Right lung (tissue), 10 donors: ENCODE data around the gene MOB3C. TPM values are rescaled to one million over a fixed set of nuclear protein-coding genes. Genes with fewer than 3 reads are reported as not detected.
"Not testable (repeated sequence)": the region's sequence is repeated elsewhere in the genome, so short reads cannot be mapped to it uniquely, and the experiment has no call there.

Experiments
- DNase-seq, 2 donors: peaks; one replicate each; pipeline ENCODE4 v3.0.0-alpha.2; 2013
- long read RNA-seq, 8 donors: transcript quantifications; one replicate each; lab custom pipeline, GENCODE V29; 2026
- polyA plus RNA-seq, 5 donors: library from polyadenylated mRNA; unstranded; fragments of 120-200 nt; gene quantifications; one replicate each; pipeline versions ENCODE4 v1.2.1 to v1.2.3, GENCODE V29; 2013; ENCODE audit warnings: inconsistent platforms in 1 of 5, low replicate concordance in 1 of 5; ENCODE audit not compliant: insufficient read length in 5 of 5, insufficient read depth in 1 of 5

The MOB3C gene
- polyA plus RNA-seq: 10 to 100 TPM; 16.9 to 21.2 (median 18.1) TPM
- long read RNA-seq, donor 1, full-length matches to known transcripts: 6 of 6 reads
- long read RNA-seq, donor 1, partial matches to known transcripts: 0 of 6 reads
- long read RNA-seq, donor 1, other reads (novel, unspliced or antisense): 0 of 6 reads
- long read RNA-seq, donor 2, partial matches to known transcripts: 0 of 2 reads
- long read RNA-seq, donor 2, other reads (novel, unspliced or antisense): 0 of 2 reads
- long read RNA-seq, donor 3, partial matches to known transcripts: 24 of 27 reads
- long read RNA-seq, donor 3, other reads (novel, unspliced or antisense): 0 of 27 reads
- long read RNA-seq, donor 4, partial matches to known transcripts: 0 of 2 reads
- long read RNA-seq, donor 4, other reads (novel, unspliced or antisense): 0 of 2 reads
- long read RNA-seq, donor 5, full-length matches to known transcripts: 10 of 10 reads
- long read RNA-seq, donor 5, partial matches to known transcripts: 0 of 10 reads
- long read RNA-seq, donor 5, other reads (novel, unspliced or antisense): 0 of 10 reads
- long read RNA-seq, donor 6, full-length matches to known transcripts: 12 of 12 reads
- long read RNA-seq, donor 6, partial matches to known transcripts: 0 of 12 reads
- long read RNA-seq, donor 6, other reads (novel, unspliced or antisense): 0 of 12 reads
- long read RNA-seq, donor 7, full-length matches to known transcripts: 8 of 8 reads
- long read RNA-seq, donor 7, partial matches to known transcripts: 0 of 8 reads
- long read RNA-seq, donor 7, other reads (novel, unspliced or antisense): 0 of 8 reads
- long read RNA-seq, donor 8, partial matches to known transcripts: 18 of 20 reads
- long read RNA-seq, donor 8, other reads (novel, unspliced or antisense): 0 of 20 reads

DNA sequence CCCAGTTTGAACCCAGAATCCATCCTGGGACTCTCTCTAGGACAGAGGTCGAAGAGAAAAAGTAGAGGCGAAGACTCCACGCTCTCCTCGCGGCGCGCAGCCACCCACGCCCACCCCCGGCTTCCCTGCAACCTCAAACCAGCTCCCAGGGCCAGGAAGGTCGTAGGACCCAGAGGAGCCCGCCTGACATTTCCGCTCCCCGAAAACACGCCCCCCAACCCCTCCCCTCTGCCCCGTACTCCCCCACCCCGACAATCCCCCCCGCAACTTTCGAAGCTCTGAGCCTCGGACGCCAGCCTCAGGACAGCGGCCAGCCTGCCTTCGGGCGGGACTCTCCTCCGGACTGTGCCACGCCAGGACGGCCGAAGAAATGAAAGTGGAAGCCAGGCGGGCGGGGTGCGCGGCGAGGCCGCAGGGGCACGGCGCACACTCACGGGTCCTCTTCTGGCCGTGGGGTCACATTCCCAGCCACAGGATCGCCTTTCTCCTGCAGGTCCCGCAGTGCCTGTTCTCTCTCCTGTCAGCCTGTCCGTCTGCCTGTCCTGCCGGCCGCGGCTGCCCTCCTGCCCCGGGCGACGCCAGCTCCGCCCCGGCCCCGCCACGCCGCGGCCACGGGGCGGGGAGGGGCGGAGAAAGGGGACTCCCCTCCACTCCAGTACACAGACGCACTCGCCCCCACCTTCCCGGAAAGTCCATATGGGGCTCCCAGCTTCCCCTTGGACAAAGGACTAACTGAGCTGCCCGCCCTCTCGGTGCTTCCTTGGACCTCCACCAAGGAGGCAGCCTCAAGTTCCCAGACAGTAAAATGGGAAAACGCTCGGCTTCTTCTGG lies at the start of gene MOB3C:
TSS of gene MOB3C (minus strand) at position 535 of the 831 bp plus-strand sequence. CDS start 3,490 bp downstream, outside the sequence.
- DNase-seq: peak; percentile 71 to 76

GRCh38 chr1:46665983-46666382 lies 49.4 kb upstream of the MOB3C start:
- no peak for DNase-seq

DNA sequence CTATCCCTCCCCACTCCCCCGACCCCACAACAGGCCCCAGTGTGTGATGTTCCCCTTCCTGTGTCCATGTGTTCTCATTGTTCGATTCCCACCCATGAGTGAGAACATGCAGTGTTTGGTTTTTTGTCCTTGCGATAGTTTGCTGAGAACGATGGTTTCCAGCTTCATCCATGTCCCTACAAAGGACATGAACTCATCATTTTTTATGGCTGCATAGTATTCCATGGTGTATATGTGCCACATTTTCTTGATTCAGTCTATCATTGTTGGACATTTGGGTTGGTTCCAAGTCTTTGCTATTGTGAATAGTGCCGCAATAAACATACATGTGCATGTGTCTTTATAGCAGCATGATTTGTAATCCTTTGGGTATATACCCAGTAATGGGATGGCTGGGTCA lies 46.3 kb upstream of the MOB3C start:
- not testable (repeated sequence) for DNase-seq

DNA sequence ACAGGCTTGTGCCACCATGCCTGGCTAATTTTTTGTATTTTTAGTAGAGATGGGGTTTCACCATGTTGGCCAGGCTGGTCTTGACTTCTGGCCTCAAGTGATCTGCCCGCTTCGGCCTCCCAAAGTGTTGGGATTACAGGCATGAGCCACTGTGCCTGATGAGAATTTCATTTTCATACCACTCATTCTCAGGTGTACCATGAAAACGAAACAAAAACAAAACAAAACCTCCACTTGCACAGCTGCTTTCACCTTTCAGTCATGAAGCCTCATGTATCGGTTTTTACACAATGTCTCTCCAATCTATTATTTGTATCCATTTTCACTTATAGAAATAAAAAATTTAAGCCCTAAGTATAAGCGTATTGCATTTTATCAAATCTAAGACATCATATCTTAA lies 43.5 kb upstream of the MOB3C start:
- DNase-seq: not testable (repeated sequence)

DNA sequence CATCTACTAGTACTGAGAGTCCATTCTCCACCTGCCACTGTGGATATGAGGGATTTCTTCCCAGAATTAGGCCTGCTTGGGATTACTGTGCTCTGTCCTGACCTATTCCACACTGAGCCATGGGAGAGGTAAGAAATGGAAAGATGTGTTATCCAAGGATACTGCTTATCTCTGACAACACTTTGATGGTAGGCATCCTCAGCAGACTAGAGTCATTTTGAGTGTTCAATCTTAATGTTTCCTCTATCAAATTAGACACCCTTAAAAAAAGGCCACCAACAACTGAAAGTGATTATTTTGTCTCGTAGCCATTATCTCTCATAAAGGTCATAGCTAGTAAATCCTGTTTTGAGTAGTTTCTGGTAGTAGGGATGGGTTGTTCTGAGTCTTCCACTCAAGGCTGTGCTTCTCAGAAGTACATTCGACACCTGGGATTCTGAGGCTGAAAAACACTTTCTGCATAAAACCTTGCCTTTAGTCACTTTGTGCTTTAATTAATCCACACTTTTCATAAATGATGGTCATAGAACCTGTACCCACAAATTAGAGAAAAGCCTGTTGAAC lies 42.8 kb upstream of the MOB3C start:
- no peak for DNase-seq

DNA sequence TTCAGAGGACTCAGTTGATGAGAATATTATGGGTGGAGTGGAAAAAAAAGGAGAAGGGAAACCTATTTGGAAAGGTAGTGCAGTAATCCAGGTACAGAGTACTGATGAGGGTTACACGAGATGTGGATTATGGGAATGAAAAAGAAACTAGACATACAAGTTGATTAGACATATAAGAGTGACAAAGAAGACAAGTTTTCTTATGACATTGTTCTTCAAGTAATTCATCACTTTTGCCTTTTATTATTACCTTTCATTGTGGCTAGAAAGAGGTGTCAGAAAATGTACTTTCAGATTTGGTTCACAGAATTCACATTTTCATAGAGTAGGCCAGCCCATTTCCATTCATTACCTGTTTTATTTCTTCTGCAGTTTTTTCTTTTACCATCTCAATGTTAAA lies 41.2 kb upstream of the MOB3C start:
- no peak for DNase-seq

- DNase-seq: no peak
These were observed 40.0 kb upstream of the MOB3C start for GRCh38 chr1:46656643-46657042.

DNA sequence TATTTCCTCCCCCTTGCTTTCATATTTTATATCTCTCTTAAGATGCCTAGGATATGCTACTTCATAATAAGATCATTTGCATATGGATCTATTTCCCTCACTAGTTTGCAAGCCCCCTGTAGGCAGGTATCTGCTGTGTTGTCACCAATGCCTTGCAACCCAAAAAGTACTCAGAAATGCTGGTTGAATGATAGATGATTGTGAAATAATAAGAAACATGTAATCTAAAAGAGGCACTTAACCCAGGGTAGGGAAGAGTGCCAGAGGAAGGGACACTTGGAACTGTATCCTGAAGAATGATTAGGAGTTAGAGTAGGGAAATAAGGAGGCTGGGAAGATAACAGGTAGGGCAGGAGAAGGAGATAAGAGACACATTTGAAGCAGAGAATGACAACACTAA lies 39.2 kb upstream of the MOB3C start:
- no peak for DNase-seq

GRCh38 chr1:46654698-46655097 lies 38.1 kb upstream of the MOB3C start:
- not testable (repeated sequence) for DNase-seq

- no peak for DNase-seq
These were observed 37.4 kb upstream of the MOB3C start for GRCh38 chr1:46654012-46654411.

DNA sequence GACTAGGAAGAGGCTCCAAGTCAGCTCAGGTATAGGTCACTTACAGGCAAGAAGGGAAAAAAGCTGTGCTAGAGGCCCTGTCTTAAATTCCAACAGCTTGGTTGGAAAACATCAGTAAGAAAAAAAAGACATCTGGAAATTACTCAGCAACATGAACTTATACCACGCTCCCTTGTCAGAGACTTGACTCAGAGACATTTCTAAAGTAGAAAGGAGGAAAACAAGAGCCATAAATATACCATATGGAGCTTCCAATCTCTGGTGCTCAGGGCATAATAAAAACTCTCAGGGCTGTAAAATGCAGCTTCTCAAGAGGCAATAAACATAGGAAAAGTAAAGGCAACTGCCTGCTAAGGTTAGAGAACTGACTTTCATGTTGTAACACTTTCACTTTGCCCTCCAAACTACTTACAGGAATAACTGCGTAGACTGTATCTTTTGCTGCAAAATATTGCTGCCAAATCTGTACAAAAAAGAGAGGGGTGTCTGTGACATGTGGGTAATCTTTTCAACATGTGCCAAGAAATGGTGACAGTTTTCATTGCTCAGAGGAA lies 36.9 kb upstream of the MOB3C start:
- no peak for DNase-seq

- DNase-seq: no peak
These were observed 35.9 kb upstream of the MOB3C start for GRCh38 chr1:46652321-46653100.

GRCh38 chr1:46651152-46651551 lies 34.5 kb upstream of the MOB3C start:
- not testable (repeated sequence) for DNase-seq

- DNase-seq: no peak
These were observed 33.9 kb upstream of the MOB3C start for GRCh38 chr1:46650491-46650890.

DNA sequence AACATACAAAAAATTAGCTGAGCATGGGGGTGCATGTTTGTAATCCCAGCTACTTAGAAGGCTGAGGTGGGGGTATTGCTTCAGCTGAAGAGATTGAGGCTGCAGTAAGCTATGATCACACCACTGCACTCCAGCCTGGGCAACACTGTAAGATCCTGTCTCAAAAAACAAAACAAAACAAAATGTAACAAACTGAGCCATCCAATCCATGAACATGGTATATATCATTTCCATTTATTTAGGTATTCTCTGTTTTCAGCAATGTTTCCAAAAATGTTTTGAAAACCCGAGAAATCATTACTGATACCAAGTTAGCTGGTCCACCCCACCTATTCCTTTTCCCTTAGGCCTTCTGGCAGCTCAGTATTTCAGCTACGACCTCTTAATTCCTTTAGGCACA lies 33.2 kb upstream of the MOB3C start:
- DNase-seq: no peak

DNA sequence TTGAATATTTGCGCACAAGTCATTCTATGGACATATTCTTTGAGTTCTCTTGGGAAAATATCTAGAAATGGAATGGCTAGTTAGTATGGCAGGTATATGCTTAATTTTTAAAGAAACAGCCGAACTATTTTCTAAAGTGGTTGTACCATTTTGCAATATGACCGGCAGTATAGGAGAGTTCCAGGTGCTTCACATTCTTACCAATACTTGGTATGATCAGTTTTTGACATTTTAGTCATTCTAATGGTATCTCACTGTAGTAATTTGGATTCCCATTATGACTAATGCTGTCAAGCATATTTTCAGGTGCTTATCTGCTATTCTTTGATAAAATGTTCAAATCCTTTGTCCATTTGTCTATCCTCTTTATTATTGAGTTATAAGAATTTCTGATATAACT lies 31.0 kb upstream of the MOB3C start:
- no peak for DNase-seq

DNA sequence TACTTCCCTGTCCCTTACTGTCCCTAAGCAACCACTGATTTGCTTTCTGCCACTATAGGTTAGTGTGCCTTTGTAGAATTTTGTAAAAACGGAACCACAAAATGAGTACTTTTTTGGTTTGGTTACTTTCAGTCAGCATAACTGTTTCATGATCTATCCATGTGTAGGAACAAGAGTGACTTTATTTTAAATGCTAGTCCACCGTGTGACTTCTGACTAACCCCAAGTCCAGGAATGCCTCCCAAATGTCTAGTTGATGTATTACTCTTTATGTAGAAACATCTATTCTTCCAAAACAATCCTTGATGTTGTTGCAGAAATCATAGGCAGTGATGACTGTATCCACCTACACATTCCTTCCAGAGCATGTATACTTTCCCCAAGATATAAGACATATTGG lies 30.2 kb upstream of the MOB3C start:
- no peak for DNase-seq

GRCh38 chr1:46646331-46646730 lies 29.7 kb upstream of the MOB3C start:
- DNase-seq: no peak

DNA sequence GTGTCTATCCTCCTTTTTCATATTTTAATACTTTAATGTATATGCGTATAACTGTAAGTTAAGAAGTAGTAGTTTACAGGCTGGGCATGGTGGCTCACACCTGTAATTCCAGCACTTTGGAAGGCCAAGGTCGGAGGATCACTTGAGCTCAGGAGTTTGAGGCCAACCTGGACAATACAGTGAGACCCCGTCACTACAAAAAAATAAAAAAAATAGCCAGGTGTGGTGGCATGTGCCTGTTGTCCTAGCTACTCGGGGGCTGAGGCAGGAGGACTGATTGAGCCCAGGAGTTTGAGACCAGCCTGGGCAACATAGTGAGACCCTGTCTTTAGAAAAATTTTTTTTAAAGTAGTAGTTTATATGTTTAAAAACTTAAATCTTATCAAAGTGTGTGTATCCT lies 29.2 kb upstream of the MOB3C start:
- no peak for DNase-seq

DNA sequence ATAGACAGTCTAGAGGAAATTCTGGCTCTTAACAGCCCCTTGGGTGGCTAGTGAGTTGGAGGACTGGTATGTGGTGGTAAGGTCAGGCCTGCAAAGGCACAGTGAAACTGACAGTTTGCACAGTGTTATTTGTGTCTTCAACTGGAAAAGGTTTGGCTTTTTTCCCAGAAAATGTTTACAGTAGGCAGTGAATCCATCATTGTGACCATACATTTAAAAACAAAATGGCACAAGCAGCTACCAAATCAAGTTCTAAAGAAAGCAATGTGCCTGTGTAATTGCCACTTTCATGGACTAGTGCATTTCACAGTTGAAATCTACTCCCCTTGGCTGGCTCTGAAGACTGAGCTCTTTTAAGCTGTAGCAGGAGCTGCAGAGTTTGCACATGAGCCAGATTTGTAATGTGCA lies 26.8 kb upstream of the MOB3C start:
- peak; percentile 25 to 33 for DNase-seq
